Measurements from ENCODE around the gene CTSZ. TPM values are rescaled to one million over a fixed set of nuclear protein-coding genes. Genes with fewer than 3 reads are reported as not detected.
A peak's percentile ranks its signal among the peaks of the same experiment; 100 is the strongest.

The CTSZ gene
- total RNA-seq: 10 to 100 TPM; 32.9 to 34.8 TPM

GRCh38 chr20:59006864-59007664 is at the start of gene CTSZ:
CTSZ (minus strand) TSS chr20:59007254; CDS start chr20:59007128, 126 bp downstream.
- CTCF ChIA-PET: no interaction called here
- intact Hi-C loops (cut with micrococcal nuclease): loop anchor here (1.0 kb wide), 1 partner anchor 25 kb away; the partner anchor contains the start of gene ATP5F1E
- Mint-ChIP-seq H3K36me3 (peaks cover 7% of the 10 kb centered on the region), H3K4me1 (ENCODE audit: low read depth) (peaks cover 32% of the 10 kb centered on the region), H3K27ac (peak within 1 kb of the TSS; percentile 28), H3K9me3 (no peaks in the 10 kb centered on the region), H3K4me3 (peak within 1 kb of the TSS; percentile 74), H3K27me3 (no peaks in the 10 kb centered on the region)
- DNase-seq: peak; percentile 56
- POLR2A ChIA-PET: no interaction called here

GRCh38 chr20:59055302-59055701 is 48.2 kb upstream of the CTSZ start:
- no peak overlapping the region for H3K27ac Mint-ChIP-seq
- ChIA-PET POLR2A (no interaction called here), CTCF (interaction anchor here (1.0 to 2.2 kb wide), 5 partner anchors 29 to 155 kb away, joined by 3 to 10 read pairs (median 3); no protein-coding TSS in a partner anchor)
- H3K36me3 Mint-ChIP-seq: no peaks in the 10 kb centered on the region
- DNase-seq: no peak
- H3K4me1 Mint-ChIP-seq (ENCODE audit: low read depth): no peaks in the 10 kb centered on the region
- peaks cover 1% of the 10 kb centered on the region for H3K27me3 Mint-ChIP-seq
- intact Hi-C loops (cut with micrococcal nuclease): no loop called here
- no peaks in the 10 kb centered on the region for H3K9me3 Mint-ChIP-seq
- no peak overlapping the region for H3K4me3 Mint-ChIP-seq

- H3K27me3 Mint-ChIP-seq: peaks cover 1% of the 10 kb centered on the region
- intact Hi-C loops (cut with micrococcal nuclease): no loop called here
- peaks cover 16% of the 10 kb centered on the region for H3K4me1 Mint-ChIP-seq (ENCODE audit: low read depth)
- H3K9me3 Mint-ChIP-seq: no peaks in the 10 kb centered on the region
- no peak overlapping the region for H3K27ac Mint-ChIP-seq
- CTCF ChIA-PET: no interaction called here
- POLR2A ChIA-PET: no interaction called here
- DNase-seq: no peak
- no peak overlapping the region for H3K4me3 Mint-ChIP-seq
- H3K36me3 Mint-ChIP-seq: no peaks in the 10 kb centered on the region
These were observed 44.7 kb upstream of the CTSZ start for GRCh38 chr20:59051666-59052185.

GRCh38 chr20:59050437-59050836 is 43.4 kb upstream of the CTSZ start:
- Mint-ChIP-seq H3K36me3 (no peaks in the 10 kb centered on the region), H3K27me3 (no peaks in the 10 kb centered on the region), H3K4me3 (no peak overlapping the region), H3K9me3 (no peaks in the 10 kb centered on the region), H3K4me1 (ENCODE audit: low read depth) (peaks cover 19% of the 10 kb centered on the region), H3K27ac (no peak overlapping the region)
- CTCF ChIA-PET: no interaction called here
- intact Hi-C loops (cut with micrococcal nuclease): no loop called here
- DNase-seq: no peak
- POLR2A ChIA-PET: no interaction called here

GRCh38 chr20:59048681-59049030 is 41.6 kb upstream of the CTSZ start:
- H3K9me3 Mint-ChIP-seq: no peaks in the 10 kb centered on the region
- ChIA-PET POLR2A (no interaction called here), CTCF (interaction anchor here (1.2 kb wide), 1 partner anchor 173 kb away, joined by 5 read pairs; no protein-coding TSS in a partner anchor)
- no peaks in the 10 kb centered on the region for H3K36me3 Mint-ChIP-seq
- H3K27ac Mint-ChIP-seq: no peak overlapping the region
- intact Hi-C loops (cut with micrococcal nuclease): loop anchor here (1.0 to 2.0 kb wide), 2 partner anchors 16 to 26 kb away; partner anchors contain the start of gene ATP5F1E
- DNase-seq: no peak
- no peaks in the 10 kb centered on the region for H3K27me3 Mint-ChIP-seq
- H3K4me3 Mint-ChIP-seq: no peak overlapping the region
- H3K4me1 Mint-ChIP-seq (ENCODE audit: low read depth): peaks cover 26% of the 10 kb centered on the region

GRCh38 chr20:59047938-59048680 is 41.1 kb upstream of the CTSZ start:
- ChIA-PET CTCF (no interaction called here), POLR2A (no interaction called here)
- no peaks in the 10 kb centered on the region for H3K9me3 Mint-ChIP-seq
- H3K36me3 Mint-ChIP-seq: no peaks in the 10 kb centered on the region
- H3K4me3 Mint-ChIP-seq: no peak overlapping the region
- DNase-seq: peak; percentile 68
- no peaks in the 10 kb centered on the region for H3K27me3 Mint-ChIP-seq
- H3K4me1 Mint-ChIP-seq (ENCODE audit: low read depth): peaks cover 31% of the 10 kb centered on the region
- H3K27ac Mint-ChIP-seq: peak overlapping the region; percentile 47
- intact Hi-C loops (cut with micrococcal nuclease): loop anchor here (1.0 to 2.0 kb wide), 2 partner anchors 15 to 26 kb away; partner anchors contain the start of gene ATP5F1E

- POLR2A ChIA-PET: interaction anchor here (1.0 kb wide), 1 partner anchor 15 kb away, joined by 5 read pairs; the partner anchor contains the start of gene ATP5F1E
- no peaks in the 10 kb centered on the region for H3K27me3 Mint-ChIP-seq
These were observed 39.8 kb upstream of the CTSZ start for GRCh38 chr20:59046862-59047261.

GRCh38 chr20:59044796-59045195 is 37.7 kb upstream of the CTSZ start:
- Mint-ChIP-seq H3K36me3 (peaks cover 15% of the 10 kb centered on the region), H3K9me3 (no peaks in the 10 kb centered on the region), H3K27ac (no peak overlapping the region), H3K4me1 (ENCODE audit: low read depth) (peaks cover 49% of the 10 kb centered on the region), H3K4me3 (no peak overlapping the region), H3K27me3 (no peaks in the 10 kb centered on the region)
- ChIA-PET CTCF (interaction anchor here (3.1 kb wide), 1 partner anchor 163 kb away, joined by 11 read pairs; no protein-coding TSS in a partner anchor), POLR2A (no interaction called here)
- DNase-seq: no peak
- intact Hi-C loops (cut with micrococcal nuclease): no loop called here

More at GRCh38 chr20:59046862-59047261, 39.8 kb upstream of the CTSZ start:
- H3K27ac Mint-ChIP-seq: no peak overlapping the region
- no peak overlapping the region for H3K4me3 Mint-ChIP-seq
- H3K36me3 Mint-ChIP-seq: no peaks in the 10 kb centered on the region
- peaks cover 34% of the 10 kb centered on the region for H3K4me1 Mint-ChIP-seq (ENCODE audit: low read depth)
- CTCF ChIA-PET: interaction anchor here (1.0 to 1.1 kb wide), 2 partner anchors 21 to 41 kb away, joined by 3 read pairs; no protein-coding TSS in a partner anchor
- DNase-seq: no peak
- no peaks in the 10 kb centered on the region for H3K9me3 Mint-ChIP-seq
- intact Hi-C loops (cut with micrococcal nuclease): no loop called here

GRCh38 chr20:59044295-59044694 is 37.2 kb upstream of the CTSZ start:
- Mint-ChIP-seq H3K36me3 (peaks cover 15% of the 10 kb centered on the region), H3K4me1 (ENCODE audit: low read depth) (peaks cover 54% of the 10 kb centered on the region), H3K9me3 (no peaks in the 10 kb centered on the region), H3K4me3 (no peak overlapping the region), H3K27me3 (no peaks in the 10 kb centered on the region), H3K27ac (no peak overlapping the region)
- ChIA-PET CTCF (interaction anchor here (1.4 to 3.1 kb wide), 3 partner anchors 44 to 177 kb away, joined by 5 to 11 read pairs (median 5); no protein-coding TSS in a partner anchor), POLR2A (interaction anchor here (3.9 kb wide), 1 partner anchor 12 kb away, joined by 36 read pairs; the partner anchor contains the start of gene ATP5F1E)
- intact Hi-C loops (cut with micrococcal nuclease): no loop called here
- no peak for DNase-seq

GRCh38 chr20:59043698-59044097 is 36.6 kb upstream of the CTSZ start:
- H3K27ac Mint-ChIP-seq: peak overlapping the region; percentile 69
- CTCF ChIA-PET: interaction anchor here (1.3 to 3.1 kb wide), 4 partner anchors 11 to 178 kb away, joined by 5 to 11 read pairs (median 6); partner anchors contain the start of gene ATP5F1E
- H3K27me3 Mint-ChIP-seq: no peaks in the 10 kb centered on the region
- no peaks in the 10 kb centered on the region for H3K9me3 Mint-ChIP-seq
- intact Hi-C loops (cut with micrococcal nuclease): loop anchor here (2.0 kb wide), 2 partner anchors 63 to 121 kb away; partner anchors contain the start of gene NELFCD
- POLR2A ChIA-PET: interaction anchor here (1.3 to 3.9 kb wide), 3 partner anchors 11 to 152 kb away, joined by 5 to 36 read pairs (median 5); partner anchors contain the start of gene ATP5F1E
- H3K4me1 Mint-ChIP-seq (ENCODE audit: low read depth): peaks cover 59% of the 10 kb centered on the region
- peak overlapping the region; percentile 72 for H3K4me3 Mint-ChIP-seq
- peaks cover 19% of the 10 kb centered on the region for H3K36me3 Mint-ChIP-seq
- DNase-seq: peak; percentile 36

- Mint-ChIP-seq H3K4me3 (peak overlapping the region; percentile 92), H3K36me3 (peaks cover 20% of the 10 kb centered on the region), H3K4me1 (ENCODE audit: low read depth) (peaks cover 55% of the 10 kb centered on the region), H3K27ac (peak overlapping the region; percentile 88), H3K27me3 (no peaks in the 10 kb centered on the region), H3K9me3 (no peaks in the 10 kb centered on the region)
- CTCF ChIA-PET: interaction anchor here (1.3 to 3.1 kb wide), 5 partner anchors 11 to 179 kb away, joined by 4 to 11 read pairs (median 5); partner anchors contain the start of gene ATP5F1E
- POLR2A ChIA-PET: interaction anchor here (0.9 to 3.9 kb wide), 5 partner anchors 11 to 152 kb away, joined by 3 to 36 read pairs (median 5); partner anchors contain the start of gene ATP5F1E
- peak; percentile 96 for DNase-seq
- intact Hi-C loops (cut with micrococcal nuclease): loop anchor here (1.0 to 2.0 kb wide), 3 partner anchors 11 to 122 kb away; partner anchors contain the start of genes ATP5F1E and NELFCD
These were observed 36.0 kb upstream of the CTSZ start for GRCh38 chr20:59042796-59043631.

Data from activated CD4-positive, alpha-beta memory T cell treated with anti-CD3 and anti-CD28 coated beads for 36 hours (primary cell).